Lower lobe of right lung (tissue), 2 donors: Measurements from ENCODE around the gene DSE. TPM values are rescaled to one million over a fixed set of nuclear protein-coding genes. Genes with fewer than 3 reads are reported as not detected.

ENCODE experiments used
- ATAC-seq, 2 donors: fragments of 200-7000 bp; cut with Tn5 transposase; one replicate each; pipeline ENCODE4 v1.9.1; 2020 to 2022; ENCODE audit warnings: mild to moderate bottlenecking in 2 of 2, moderate library complexity in 2 of 2
- DNase-seq: peaks from one replicate; pipeline ENCODE4 v3.0.0-alpha.2; 2020
- H3K27ac ChIP-seq: fragments of 200-600 bp; one replicate; pipeline ENCODE4 v1.8.0; 2022
- H3K27me3 ChIP-seq: fragments of 200-600 bp; one replicate; pipeline ENCODE4 v1.8.0; 2022; ENCODE audit warnings: low read depth
- H3K36me3 ChIP-seq: fragments of 200-600 bp; one replicate; pipeline ENCODE4 v1.8.0; 2022; ENCODE audit warnings: mild to moderate bottlenecking
- H3K4me1 ChIP-seq: fragments of 200-600 bp; one replicate; pipeline ENCODE4 v1.8.0; 2022
- H3K4me3 ChIP-seq: fragments of 200-600 bp; one replicate; pipeline ENCODE4 v1.8.0; 2022; ENCODE audit warnings: mild to moderate bottlenecking
- H3K9me3 ChIP-seq: fragments of 200-600 bp; one replicate; pipeline ENCODE4 v1.8.0; 2022
- intact Hi-C: fragments of 100-400 bp; cut with DNase I; formaldehyde crosslinking; loops from one replicate; pipeline ENCODE4 v1.11.0; 2022
- total RNA-seq: library from RNA; stranded (reverse); fragmentation: NEBNext Ultra II Directional; extraction: Animal tissue kit (Norgen Biotek cat#: 25700); gene quantifications from one replicate; pipeline ENCODE4 v1.2.1, GENCODE V29; 2021
- TF ChIP-seq, protein P1 (sequence below): fragments of 200-600 bp; IDR thresholded peaks from one replicate; pipeline ENCODE4 v1.8.0; 2022; ENCODE audit warnings: antibody characterized with exemption, mild to moderate bottlenecking
- donor health status: DM: no; HTN: yes; CAD: no; lungs with severe emphysema.

Gene DSE
- total RNA-seq, 1 donor from 2014 or later = 59.7 TPM

DNA sequence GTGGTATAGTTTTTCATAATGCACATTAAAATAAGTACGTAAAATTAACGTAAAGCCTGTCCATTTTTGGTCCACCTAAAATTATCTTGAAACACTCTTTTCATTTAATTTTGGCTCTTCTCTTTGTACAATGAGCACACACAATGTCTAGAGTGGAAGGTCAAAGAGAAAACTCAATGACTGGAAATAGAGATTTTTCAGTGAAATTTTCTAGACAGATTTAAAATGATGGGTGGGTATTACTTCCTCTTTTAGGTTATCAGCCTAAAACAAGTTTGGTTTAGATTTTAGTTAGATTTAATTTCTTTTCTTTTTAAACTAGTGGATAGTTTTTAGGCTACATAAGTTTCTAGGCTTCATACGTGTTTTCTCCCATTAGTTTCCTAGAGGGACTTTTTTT lies 24.9 kb downstream of the DSE start:
- TF ChIP-seq, protein P1, sequence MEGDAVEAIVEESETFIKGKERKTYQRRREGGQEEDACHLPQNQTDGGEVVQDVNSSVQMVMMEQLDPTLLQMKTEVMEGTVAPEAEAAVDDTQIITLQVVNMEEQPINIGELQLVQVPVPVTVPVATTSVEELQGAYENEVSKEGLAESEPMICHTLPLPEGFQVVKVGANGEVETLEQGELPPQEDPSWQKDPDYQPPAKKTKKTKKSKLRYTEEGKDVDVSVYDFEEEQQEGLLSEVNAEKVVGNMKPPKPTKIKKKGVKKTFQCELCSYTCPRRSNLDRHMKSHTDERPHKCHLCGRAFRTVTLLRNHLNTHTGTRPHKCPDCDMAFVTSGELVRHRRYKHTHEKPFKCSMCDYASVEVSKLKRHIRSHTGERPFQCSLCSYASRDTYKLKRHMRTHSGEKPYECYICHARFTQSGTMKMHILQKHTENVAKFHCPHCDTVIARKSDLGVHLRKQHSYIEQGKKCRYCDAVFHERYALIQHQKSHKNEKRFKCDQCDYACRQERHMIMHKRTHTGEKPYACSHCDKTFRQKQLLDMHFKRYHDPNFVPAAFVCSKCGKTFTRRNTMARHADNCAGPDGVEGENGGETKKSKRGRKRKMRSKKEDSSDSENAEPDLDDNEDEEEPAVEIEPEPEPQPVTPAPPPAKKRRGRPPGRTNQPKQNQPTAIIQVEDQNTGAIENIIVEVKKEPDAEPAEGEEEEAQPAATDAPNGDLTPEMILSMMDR = no peak
- H3K9me3 ChIP-seq = no peaks in the 10 kb centered on the region
- H3K36me3 ChIP-seq = no peaks in the 10 kb centered on the region
- no peak for ATAC-seq
- DNase-seq = no peak
- peaks cover 42% of the 10 kb centered on the region for H3K4me1 ChIP-seq
- intact Hi-C loops = no loop called here
- no peak overlapping the region for H3K27ac ChIP-seq
- H3K27me3 ChIP-seq = no peaks in the 10 kb centered on the region
- H3K4me3 ChIP-seq = no peak overlapping the region

DNA sequence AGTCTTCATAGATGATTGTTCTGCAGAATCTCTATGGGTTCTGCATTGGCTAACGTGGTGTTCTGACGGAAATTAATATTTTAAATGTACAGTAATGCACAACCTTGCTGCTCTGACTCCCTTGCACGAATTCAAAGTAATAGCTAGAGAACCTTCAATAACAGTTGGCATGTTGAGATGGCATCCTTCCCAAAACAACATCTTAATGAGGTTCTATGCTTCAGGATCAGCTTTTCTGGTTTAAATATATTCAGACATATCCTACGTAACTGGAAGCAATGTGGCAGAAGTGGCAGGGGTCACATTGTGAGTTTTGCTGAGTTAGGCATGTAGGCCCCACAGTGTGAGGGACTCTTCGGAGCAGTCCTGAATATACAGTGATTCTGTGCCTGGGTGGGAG lies 25.7 kb downstream of the DSE start:
- intact Hi-C loops = no loop called here
- H3K27ac ChIP-seq = no peak overlapping the region

DNA sequence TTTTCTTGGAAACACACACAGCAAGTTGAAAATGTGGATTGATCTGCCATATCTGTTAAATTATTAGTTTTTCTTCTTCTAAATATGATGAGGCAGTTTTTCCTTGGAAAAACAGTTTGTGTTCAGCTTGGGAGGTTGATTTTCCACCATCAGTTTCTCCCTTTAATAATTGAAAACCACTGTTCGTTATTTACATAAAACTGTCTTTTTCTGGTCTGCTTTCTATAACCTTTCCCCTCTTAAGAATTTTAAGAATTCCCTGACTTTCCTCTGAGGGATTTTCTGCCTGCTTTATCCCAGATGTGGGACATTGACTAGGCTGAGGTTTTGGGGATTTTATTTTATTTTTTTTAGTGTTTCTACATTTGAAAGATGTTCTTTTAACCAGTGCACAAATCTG lies 27.2 kb downstream of the DSE start:
- ATAC-seq (no peak), DNase-seq (no peak)
- Histone ChIP-seq H3K27me3 (no peaks in the 10 kb centered on the region), H3K4me3 (no peak overlapping the region), H3K27ac (no peak overlapping the region), H3K4me1 (peaks cover 34% of the 10 kb centered on the region), H3K36me3 (no peaks in the 10 kb centered on the region), H3K9me3 (no peaks in the 10 kb centered on the region)
- intact Hi-C loops = no loop called here
- TF ChIP-seq, protein P1 = no peak

More for the DNA sequence above, 25.7 kb downstream of the DSE start:
- Histone ChIP-seq H3K36me3 (no peaks in the 10 kb centered on the region), H3K4me3 (no peak overlapping the region), H3K4me1 (peaks cover 44% of the 10 kb centered on the region), H3K9me3 (no peaks in the 10 kb centered on the region), H3K27me3 (no peaks in the 10 kb centered on the region)
- TF ChIP-seq, protein P1 = no peak
- DNase-seq (no peak), ATAC-seq (no peak)

DNA sequence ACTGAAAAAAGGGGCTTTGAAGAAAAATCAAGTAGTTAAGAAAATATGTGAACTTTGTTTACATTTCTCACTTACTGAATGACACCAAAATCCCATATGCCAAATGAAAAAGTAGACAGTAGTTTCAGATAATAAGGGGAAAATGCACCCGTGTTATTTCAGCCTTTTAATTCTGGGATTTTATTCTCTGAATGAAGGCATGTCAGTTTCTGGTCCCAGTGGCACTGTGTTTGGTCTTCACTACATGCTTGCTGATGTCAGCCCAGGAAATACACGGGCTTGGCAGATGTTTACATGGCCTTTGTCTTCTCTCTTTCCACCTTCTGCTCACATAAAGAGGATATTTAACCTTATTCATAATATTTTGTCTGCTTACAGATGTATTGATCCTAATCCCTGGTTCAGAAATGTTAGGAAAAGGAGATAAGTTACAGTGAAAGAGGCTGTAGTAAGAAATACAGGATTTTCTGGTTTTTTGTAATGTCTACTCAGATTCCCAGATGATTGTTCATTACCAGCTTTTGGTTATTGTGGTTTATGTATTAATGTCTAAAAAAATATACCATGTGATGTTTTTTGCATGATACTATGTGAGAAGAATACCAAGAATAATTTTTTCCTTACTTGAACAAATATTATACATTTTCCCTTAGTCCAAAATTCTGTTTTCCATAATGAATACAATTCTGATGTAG lies 27.7 kb downstream of the DSE start:
- Histone ChIP-seq H3K36me3 (no peaks in the 10 kb centered on the region), H3K27me3 (no peaks in the 10 kb centered on the region), H3K4me3 (no peak overlapping the region), H3K4me1 (peaks cover 32% of the 10 kb centered on the region), H3K27ac (no peak overlapping the region), H3K9me3 (no peaks in the 10 kb centered on the region)
- no peak for DNase-seq
- intact Hi-C loops = no loop called here
- TF ChIP-seq, protein P1 = no peak
- no peak for ATAC-seq

DNA sequence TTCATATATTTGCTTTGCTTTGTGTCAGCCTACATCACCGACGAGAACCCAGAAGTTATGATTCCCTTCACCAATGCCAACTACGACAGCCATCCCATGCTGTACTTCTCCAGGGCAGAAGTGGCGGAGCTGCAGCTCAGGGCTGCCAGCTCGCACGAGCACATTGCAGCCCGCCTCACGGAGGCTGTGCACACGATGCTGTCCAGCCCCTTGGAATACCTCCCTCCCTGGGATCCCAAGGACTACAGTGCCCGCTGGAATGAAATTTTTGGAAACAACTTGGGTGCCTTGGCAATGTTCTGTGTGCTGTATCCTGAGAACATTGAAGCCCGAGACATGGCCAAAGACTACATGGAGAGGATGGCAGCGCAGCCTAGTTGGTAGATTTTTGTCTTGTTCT lies 28.5 kb downstream of the DSE start:
- Histone ChIP-seq H3K27ac (no peak overlapping the region), H3K27me3 (no peaks in the 10 kb centered on the region), H3K4me3 (no peak overlapping the region), H3K9me3 (no peaks in the 10 kb centered on the region), H3K36me3 (no peaks in the 10 kb centered on the region), H3K4me1 (peaks cover 29% of the 10 kb centered on the region)
- no peak for ATAC-seq
- TF ChIP-seq, protein P1 = no peak
- intact Hi-C loops = no loop called here
- no peak for DNase-seq
